ENCODE data around the gene RPL26. TPM values are rescaled to one million over a fixed set of nuclear protein-coding genes. Genes with fewer than 3 reads are reported as not detected.

The RPL26 gene
- total and polyA plus RNA-seq, 2 donors (not counting 1 experiment from before 2014, with no cell fraction given): 2,684 to 4,449 TPM

- Histone ChIP-seq H3K9ac (ENCODE audit: low read length) (no peak overlapping the region), H3K27ac (ENCODE audit: low read length in 2 of 2) (no peak overlapping the region), H3K4me1 (ENCODE audit: control insufficient read depth in 2 of 2, insufficient read depth in 2 of 2, low read length in 2 of 2) (no peaks in the 10 kb centered on the region), H3K4me2 (replicated peaks; ENCODE audit: low read depth, low read length, poor library complexity, severe bottlenecking) (no peak overlapping the region), H3K9me3 (ENCODE audit: control extremely low read depth in 1 of 3, control insufficient read depth in 2 of 3, insufficient read depth in 1 of 3, low read length in 2 of 3) (no peaks in the 10 kb centered on the region), H3K36me3 (replicated peaks in 1 of 2; ENCODE audit: control extremely low read depth in 1 of 2, control insufficient read depth in 1 of 2, extremely low read depth in 1 of 2, insufficient read depth in 2 of 2, low read length in 1 of 2) (no peaks in the 10 kb centered on the region), H3K27me3 (replicated peaks in 1 of 4; ENCODE audit: control extremely low read depth in 1 of 4, control insufficient read depth in 3 of 4, insufficient read depth in 4 of 4, low read length in 3 of 4) (peaks cover 0 to 5% (median 0%) of the 10 kb centered on the region in 4 experiments), H2AFZ (ENCODE audit: insufficient read depth, low read depth, low read length, poor library complexity, severe bottlenecking) (no peak overlapping the region), H3K4me3 (ENCODE audit: control extremely low read depth in 1 of 5, extremely low read depth in 1 of 5, insufficient read depth in 1 of 5, low read depth in 2 of 5, low read length in 4 of 5) (no peak overlapping the region), H3K79me2 (ENCODE audit: control insufficient read depth, insufficient read depth, low read length) (no peaks in the 10 kb centered on the region), H4K20me1 (ENCODE audit: control insufficient read depth, insufficient read depth, low read length, poor library complexity, severe bottlenecking) (no peaks in the 10 kb centered on the region)
- no peaks in the 10 kb centered on the region for H3K4me1 Mint-ChIP-seq
- H3K4me3 Mint-ChIP-seq: no peak overlapping the region
- H3K27me3 Mint-ChIP-seq: peaks cover 22% of the 10 kb centered on the region
- no peak overlapping the region for H3K27ac Mint-ChIP-seq
- no peak for TF ChIP-seq EZH2 (IDR thresholded peaks at IDR 0.05; ENCODE audit: borderline replicate concordance, insufficient read depth, low read depth, low read length, poor library complexity, severe bottlenecking)
- TF ChIP-seq, protein P1, sequence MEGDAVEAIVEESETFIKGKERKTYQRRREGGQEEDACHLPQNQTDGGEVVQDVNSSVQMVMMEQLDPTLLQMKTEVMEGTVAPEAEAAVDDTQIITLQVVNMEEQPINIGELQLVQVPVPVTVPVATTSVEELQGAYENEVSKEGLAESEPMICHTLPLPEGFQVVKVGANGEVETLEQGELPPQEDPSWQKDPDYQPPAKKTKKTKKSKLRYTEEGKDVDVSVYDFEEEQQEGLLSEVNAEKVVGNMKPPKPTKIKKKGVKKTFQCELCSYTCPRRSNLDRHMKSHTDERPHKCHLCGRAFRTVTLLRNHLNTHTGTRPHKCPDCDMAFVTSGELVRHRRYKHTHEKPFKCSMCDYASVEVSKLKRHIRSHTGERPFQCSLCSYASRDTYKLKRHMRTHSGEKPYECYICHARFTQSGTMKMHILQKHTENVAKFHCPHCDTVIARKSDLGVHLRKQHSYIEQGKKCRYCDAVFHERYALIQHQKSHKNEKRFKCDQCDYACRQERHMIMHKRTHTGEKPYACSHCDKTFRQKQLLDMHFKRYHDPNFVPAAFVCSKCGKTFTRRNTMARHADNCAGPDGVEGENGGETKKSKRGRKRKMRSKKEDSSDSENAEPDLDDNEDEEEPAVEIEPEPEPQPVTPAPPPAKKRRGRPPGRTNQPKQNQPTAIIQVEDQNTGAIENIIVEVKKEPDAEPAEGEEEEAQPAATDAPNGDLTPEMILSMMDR (IDR thresholded peaks at IDR 0.05): no peak
- ATAC-seq (ENCODE audit: low read depth) (no peak), DNase-seq (no peak)
- POLR2A ChIA-PET: no interaction called here
- CTCF ChIA-PET: no interaction called here
- WGBS (ENCODE audit: insufficient coverage): no CpG with 5 or more reads among the region's 3 CpGs
- intact Hi-C loops (cut with micrococcal nuclease): no loop called here
- no peaks in the 10 kb centered on the region for H3K9me3 Mint-ChIP-seq (ENCODE audit: insufficient read depth)
These were observed 43.8 kb upstream of the RPL26 start for GRCh38 chr17:8426802-8427201.

GRCh38 chr17:8426094-8426720, 43.2 kb upstream of the RPL26 start:
- WGBS (ENCODE audit: insufficient coverage): 89% methylated on average over 3 of the region's 6 CpGs
- ChIA-PET POLR2A (no interaction called here), CTCF (interaction anchor here (0.7 kb wide), 1 partner anchor 13 kb away, joined by 3 read pairs; no protein-coding TSS in a partner anchor)
- Histone ChIP-seq H3K4me2 (replicated peaks; ENCODE audit: low read depth, low read length, poor library complexity, severe bottlenecking) (no peak overlapping the region), H3K4me1 (ENCODE audit: control insufficient read depth in 2 of 2, insufficient read depth in 2 of 2, low read length in 2 of 2) (no peaks in the 10 kb centered on the region), H3K9me3 (ENCODE audit: control extremely low read depth in 1 of 3, control insufficient read depth in 2 of 3, insufficient read depth in 1 of 3, low read length in 2 of 3) (no peaks in the 10 kb centered on the region), H3K36me3 (replicated peaks in 1 of 2; ENCODE audit: control extremely low read depth in 1 of 2, control insufficient read depth in 1 of 2, extremely low read depth in 1 of 2, insufficient read depth in 2 of 2, low read length in 1 of 2) (no peaks in the 10 kb centered on the region), H4K20me1 (ENCODE audit: control insufficient read depth, insufficient read depth, low read length, poor library complexity, severe bottlenecking) (no peaks in the 10 kb centered on the region), H3K27ac (ENCODE audit: low read length in 2 of 2) (no peak overlapping the region), H3K27me3 (replicated peaks in 1 of 4; ENCODE audit: control extremely low read depth in 1 of 4, control insufficient read depth in 3 of 4, insufficient read depth in 4 of 4, low read length in 3 of 4) (peaks cover 0 to 5% (median 0%) of the 10 kb centered on the region in 4 experiments), H3K9ac (ENCODE audit: low read length) (no peak overlapping the region), H3K4me3 (ENCODE audit: control extremely low read depth in 1 of 5, extremely low read depth in 1 of 5, insufficient read depth in 1 of 5, low read depth in 2 of 5, low read length in 4 of 5) (no peak overlapping the region), H3K79me2 (ENCODE audit: control insufficient read depth, insufficient read depth, low read length) (no peaks in the 10 kb centered on the region), H2AFZ (ENCODE audit: insufficient read depth, low read depth, low read length, poor library complexity, severe bottlenecking) (no peak overlapping the region)
- H3K27me3 Mint-ChIP-seq: peaks cover 25% of the 10 kb centered on the region
- TF ChIP-seq, protein P1 (IDR thresholded peaks at IDR 0.05): no peak
- TF ChIP-seq EZH2 (IDR thresholded peaks at IDR 0.05; ENCODE audit: borderline replicate concordance, insufficient read depth, low read depth, low read length, poor library complexity, severe bottlenecking): no peak
- no peaks in the 10 kb centered on the region for H3K9me3 Mint-ChIP-seq (ENCODE audit: insufficient read depth)
- no peaks in the 10 kb centered on the region for H3K4me1 Mint-ChIP-seq
- no peak for DNase-seq
- H3K27ac Mint-ChIP-seq: no peak overlapping the region
- intact Hi-C loops (cut with micrococcal nuclease): no loop called here
- ATAC-seq (ENCODE audit: low read depth): no peak
- no peak overlapping the region for H3K4me3 Mint-ChIP-seq
